ENCODE measurements around the gene BEST4. TPM values are rescaled to one million over a fixed set of nuclear protein-coding genes. Genes with fewer than 3 reads are reported as not detected.

Gene BEST4
- total and polyA plus RNA-seq, 2 of the 13 experiments (the other 11 are each of a cell fraction or from before 2014, with no cell fraction given), result 0.77 to 1.4 TPM

DNA sequence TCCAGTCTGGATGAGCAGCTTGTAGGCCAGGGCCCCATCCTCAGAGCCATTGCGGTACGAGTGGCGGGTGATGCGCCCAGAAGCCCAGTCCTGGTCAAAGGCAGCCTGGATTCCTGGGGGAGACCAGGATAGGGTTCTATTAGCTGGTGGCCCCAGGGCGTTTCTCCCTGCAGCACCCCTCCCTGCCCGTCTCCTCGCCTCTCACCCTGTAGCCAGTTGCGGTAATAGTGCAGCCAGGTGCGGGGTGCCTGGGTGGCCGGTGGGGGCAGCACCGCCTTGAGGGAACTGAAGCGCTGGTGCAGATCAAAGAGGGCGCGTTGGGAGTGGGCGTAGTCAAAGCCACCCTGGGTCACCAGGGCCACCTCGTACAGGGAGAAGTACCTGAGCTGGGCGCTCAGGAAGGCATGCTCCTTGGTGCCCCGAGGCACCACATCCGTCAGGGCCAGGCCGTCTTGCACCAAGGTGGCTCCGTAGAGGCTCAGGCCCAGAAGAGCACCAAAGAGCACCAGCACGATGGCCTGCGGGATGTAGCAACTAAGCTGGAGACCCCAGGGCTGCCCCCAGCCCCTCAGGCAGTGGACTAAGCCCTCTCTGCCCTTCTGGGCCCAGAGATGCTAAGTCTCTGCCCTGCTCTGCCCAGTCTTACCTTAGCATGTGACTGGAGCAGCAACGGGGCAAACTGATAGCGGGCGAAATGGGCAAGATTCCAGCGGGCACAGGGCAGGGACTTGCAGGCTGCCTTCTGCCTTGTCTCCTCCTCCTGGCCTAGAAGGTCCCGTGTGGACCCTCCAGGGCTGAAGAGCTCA is 39.4 kb upstream of the BEST4 start (continued):
- TF ChIP-seq MXD1 (CRISPR knock-in tag; IDR thresholded peaks at IDR 0.05), result peak; percentile 65; the same call in 1 of the 2 replicates
- TF ChIP-seq NCOR1 (IDR thresholded peaks at IDR 0.05; ENCODE audit: borderline replicate concordance, low read length), result no peak
- TF ChIP-seq, protein P1, sequence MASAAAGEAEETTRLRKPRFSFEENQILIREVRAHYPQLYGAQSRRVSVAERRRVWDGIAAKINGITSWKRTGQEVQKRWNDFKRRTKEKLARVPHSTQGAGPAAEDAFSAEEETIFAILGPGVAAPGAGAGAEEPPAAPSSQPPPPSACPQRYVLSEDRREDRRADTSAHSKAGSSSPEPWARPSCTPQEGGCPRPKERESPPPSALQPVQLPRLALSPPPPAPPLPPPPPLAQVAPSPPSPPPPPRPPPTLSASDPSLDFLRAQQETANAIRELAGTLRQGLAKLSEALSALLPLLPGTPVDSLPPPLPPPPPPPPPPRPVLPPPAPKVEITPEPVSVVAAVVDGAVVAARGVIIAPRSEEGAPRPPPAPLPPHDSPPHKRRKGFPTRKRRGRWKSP (CRISPR knock-in tag; IDR thresholded peaks at IDR 0.05), result no peak; the same call in 1 of the 2 replicates
- no peak for TF ChIP-seq RFX1 (IDR thresholded peaks at IDR 0.05)
- no peak for TF ChIP-seq HMGXB3 (CRISPR knock-in tag; IDR thresholded peaks at IDR 0.05; ENCODE audit: borderline replicate concordance)
- no peak for TF ChIP-seq RBM39 (IDR thresholded peaks at IDR 0.05; ENCODE audit: low read depth, low read length, poor library complexity, severe bottlenecking)
- TF ChIP-seq TMF1 (CRISPR knock-in tag; IDR thresholded peaks at IDR 0.05; ENCODE audit: low read depth), result no peak
- TF ChIP-seq CEBPB (IDR thresholded peaks at IDR 0.05; ENCODE audit: borderline replicate concordance, low read depth, low read length), result no peak
- no peak for TF ChIP-seq SRY (CRISPR knock-in tag; IDR thresholded peaks at IDR 0.05)
- TF ChIP-seq, protein P2, sequence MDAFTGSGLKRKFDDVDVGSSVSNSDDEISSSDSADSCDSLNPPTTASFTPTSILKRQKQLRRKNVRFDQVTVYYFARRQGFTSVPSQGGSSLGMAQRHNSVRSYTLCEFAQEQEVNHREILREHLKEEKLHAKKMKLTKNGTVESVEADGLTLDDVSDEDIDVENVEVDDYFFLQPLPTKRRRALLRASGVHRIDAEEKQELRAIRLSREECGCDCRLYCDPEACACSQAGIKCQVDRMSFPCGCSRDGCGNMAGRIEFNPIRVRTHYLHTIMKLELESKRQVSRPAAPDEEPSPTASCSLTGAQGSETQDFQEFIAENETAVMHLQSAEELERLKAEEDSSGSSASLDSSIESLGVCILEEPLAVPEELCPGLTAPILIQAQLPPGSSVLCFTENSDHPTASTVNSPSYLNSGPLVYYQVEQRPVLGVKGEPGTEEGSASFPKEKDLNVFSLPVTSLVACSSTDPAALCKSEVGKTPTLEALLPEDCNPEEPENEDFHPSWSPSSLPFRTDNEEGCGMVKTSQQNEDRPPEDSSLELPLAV (CRISPR knock-in tag; conservative IDR thresholded peaks at IDR 0.05; ENCODE audit: low read depth), result no peak
- TF ChIP-seq JUNB (CRISPR knock-in tag; IDR thresholded peaks at IDR 0.05; ENCODE audit: borderline replicate concordance), result no peak
- no peak for TF ChIP-seq ZNF280D (CRISPR knock-in tag; IDR thresholded peaks at IDR 0.05)
- no peak for TF ChIP-seq ARHGAP35 (CRISPR knock-in tag; IDR thresholded peaks at IDR 0.05; ENCODE audit: borderline replicate concordance)
- TF ChIP-seq HDAC1 (CRISPR knock-in tag; IDR thresholded peaks at IDR 0.05), result peak; percentile 83
- TF ChIP-seq ZFP36L1 (CRISPR knock-in tag; IDR thresholded peaks at IDR 0.05), result no peak

Data from HepG2 (cell line).